CD14-positive monocyte (primary cell): Measurements from ENCODE around the gene KCNMA1. TPM values are rescaled to one million over a fixed set of nuclear protein-coding genes. Genes with fewer than 3 reads are reported as not detected.

Experiments
- DNase-seq, 3 donors: peaks; one replicate each; pipeline ENCODE4 v3.0.0-alpha.2; 2011 to 2022
- H2AFZ ChIP-seq: 2 replicates; pipeline ENCODE4 v1.6.0; 2012; ENCODE audit warnings: mild to moderate bottlenecking, low read depth, low read length, inconsistent platforms; ENCODE audit not compliant: insufficient read depth, poor library complexity, severe bottlenecking
- H3K27ac ChIP-seq, 2 donors: 1 replicate in 1 of 2; 2 replicates in 1 of 2; pipeline ENCODE4 v1.5.1; 2012 to 2013; ENCODE audit warnings: low read length in 2 of 2, control low read depth in 1 of 2, inconsistent platforms in 1 of 2, low read depth in 1 of 2, mild to moderate bottlenecking in 1 of 2
- H3K27me3 ChIP-seq, 2 donors: one replicate each; pipeline versions ENCODE4 v1.6.0 to v1.6.1; 2011 to 2013; ENCODE audit warnings: low read length in 2 of 2; ENCODE audit not compliant: control insufficient read depth in 2 of 2, insufficient read depth in 2 of 2
- H3K36me3 ChIP-seq, 2 donors: replicated peaks in 1 of 2; 1 replicate in 1 of 2; 2 replicates in 1 of 2; pipeline versions ENCODE4 v1.5.1 to v1.6.1; 2012 to 2013; ENCODE audit warnings: low read length in 2 of 2, control low read depth in 1 of 2, inconsistent platforms in 1 of 2, mild to moderate bottlenecking in 1 of 2; ENCODE audit not compliant: insufficient read depth in 2 of 2, control insufficient read depth in 1 of 2
- H3K4me1 ChIP-seq, 2 donors: 1 replicate in 1 of 2; 2 replicates in 1 of 2; pipeline versions ENCODE4 v1.5.1 to v1.6.1; 2012 to 2013; ENCODE audit warnings: low read length in 2 of 2, control low read depth in 1 of 2, inconsistent platforms in 1 of 2, mild to moderate bottlenecking in 1 of 2, moderate library complexity in 1 of 2; ENCODE audit not compliant: insufficient read depth in 2 of 2, control insufficient read depth in 1 of 2
- H3K4me2 ChIP-seq: replicated peaks from 2 replicates; pipeline ENCODE3; 2012; ENCODE audit warnings: low read length, moderate library complexity, mild to moderate bottlenecking; ENCODE audit not compliant: poor library complexity, severe bottlenecking; ENCODE audit errors: extremely low read depth
- H3K4me3 ChIP-seq, 3 experiments: fragments of 200-600 bp in 1 of 3; sonication (generic) in 1 of 3; replicated peaks in 1 of 3; 1 replicate in 2 of 3; 2 replicates in 1 of 3; pipeline ENCODE4 v1.5.1; 2011 to 2013; ENCODE audit warnings: low read length in 3 of 3, mild to moderate bottlenecking in 3 of 3, control low read depth in 2 of 3, low read depth in 2 of 3, inconsistent platforms in 1 of 3, moderate library complexity in 1 of 3
- H3K79me2 ChIP-seq: 2 replicates; pipeline ENCODE4 v1.6.0; 2012; ENCODE audit warnings: mild to moderate bottlenecking, control low read depth, inconsistent platforms, low read length, moderate library complexity; ENCODE audit not compliant: insufficient read depth
- H3K9ac ChIP-seq: 2 replicates; pipeline ENCODE4 v1.6.0; 2017; ENCODE audit warnings: low read length, mild to moderate bottlenecking; ENCODE audit not compliant: insufficient read depth, poor library complexity, severe bottlenecking
- H3K9me3 ChIP-seq, 2 donors: replicated peaks in 1 of 2; 1 replicate in 1 of 2; 2 replicates in 1 of 2; pipeline versions ENCODE4 v1.5.1 to v1.6.1; 2012 to 2013; ENCODE audit warnings: low read length in 2 of 2, control low read depth in 1 of 2; ENCODE audit not compliant: control insufficient read depth in 1 of 2, insufficient read depth in 1 of 2
- H4K20me1 ChIP-seq: 2 replicates; pipeline ENCODE4 v1.6.0; 2012; ENCODE audit warnings: mild to moderate bottlenecking, low read length, control low read depth, moderate library complexity; ENCODE audit not compliant: insufficient read depth
- H3K27ac Mint-ChIP-seq, 7 donors: one replicate each; pipeline ENCODE4 v1.8.0; 2020; ENCODE audit warnings: mild to moderate bottlenecking in 7 of 7, mixed read lengths in 7 of 7, moderate library complexity in 6 of 7, inconsistent platforms in 2 of 7
- H3K27me3 Mint-ChIP-seq, 3 donors: one replicate each; pipeline ENCODE4 v1.8.0; 2021 to 2022; ENCODE audit warnings: low read depth in 3 of 3, mild to moderate bottlenecking in 3 of 3, mixed read lengths in 3 of 3, moderate library complexity in 3 of 3, inconsistent platforms in 1 of 3
- H3K36me3 Mint-ChIP-seq, 2 donors: one replicate each; pipeline ENCODE4 v1.8.0; 2020; ENCODE audit warnings: mixed read lengths in 2 of 2, inconsistent platforms in 1 of 2, mild to moderate bottlenecking in 1 of 2
- H3K4me1 Mint-ChIP-seq: one replicate; pipeline ENCODE4 v1.8.0; 2020; ENCODE audit warnings: mild to moderate bottlenecking, mixed read lengths
- H3K4me3 Mint-ChIP-seq, 2 donors: one replicate each; pipeline ENCODE4 v1.8.0; 2020; ENCODE audit warnings: mild to moderate bottlenecking in 2 of 2, mixed read lengths in 2 of 2, moderate library complexity in 1 of 2
- H3K9me3 Mint-ChIP-seq, 7 donors: one replicate each; pipeline ENCODE4 v1.8.0; 2020 to 2022; ENCODE audit warnings: mixed read lengths in 7 of 7, mild to moderate bottlenecking in 6 of 7, moderate library complexity in 6 of 7, inconsistent platforms in 2 of 7
- WGBS: methylation state at CpG from one replicate; pipeline ENCODE4 v1.1.5; 2013; ENCODE audit warnings: missing lambda C conversion rate; ENCODE audit not compliant: insufficient coverage; 5-methylcytosine and 5-hydroxymethylcytosine counted together
- intact Hi-C, 2 donors: fragments of 100-400 bp; cut with micrococcal nuclease; formaldehyde crosslinking; loops; one replicate each; pipeline versions ENCODE4 v1.15.0 to v1.15.1; 2023
- polyA plus RNA-seq, 3 donors: library from polyadenylated mRNA; depleted of rRNA in 1 of 3; unstranded in 2 of 3; stranded (reverse) in 1 of 3; fragments of 300-500 nt in 2 of 3; fragments of >200 nt in 1 of 3; fragmentation: Illumina TruSeq in 2 of 3; gene quantifications; 1 replicate in 2 of 3; 2 replicates in 1 of 3; pipeline ENCODE4 v1.2.3, GENCODE V29; 2012 to 2021
- TF ChIP-seq, protein P1 (sequence below): fragments of 200-600 bp; IDR thresholded peaks from one replicate; pipeline ENCODE4 v1.8.0; 2022; ENCODE audit warnings: antibody characterized with exemption, mild to moderate bottlenecking

Gene KCNMA1
- polyA plus RNA-seq, 3 donors: 0.11 to 1.0 TPM; not detected in 1

DNA sequence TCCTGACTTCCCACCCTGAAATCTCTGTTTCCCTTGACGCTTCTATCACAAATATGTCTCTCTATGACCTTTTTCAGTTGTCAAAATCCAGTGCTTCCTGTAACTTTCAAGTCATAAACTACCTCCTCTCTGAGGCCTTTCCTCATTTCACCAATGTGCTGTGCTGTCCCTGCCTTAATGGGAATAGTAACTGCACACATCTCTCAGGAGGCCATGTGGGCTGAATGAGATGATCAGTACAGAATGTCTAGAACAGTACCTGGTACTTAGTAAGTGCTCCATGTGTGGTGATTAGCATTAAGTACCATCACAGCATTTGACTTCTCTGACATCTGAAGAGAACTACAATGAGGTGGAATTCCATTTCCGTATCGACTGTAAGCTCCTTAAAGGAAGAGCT, 588.5 kb downstream of the KCNMA1 start:
- 100% methylated on average over 1 of the region's 3 CpGs for WGBS
- Histone ChIP-seq H3K9me3 (no peaks in the 10 kb centered on the region), H3K9ac (no peak overlapping the region), H3K4me2 (no peak overlapping the region), H2AFZ (no peak overlapping the region), H3K27me3 (no peaks in the 10 kb centered on the region), H3K79me2 (no peaks in the 10 kb centered on the region), H3K27ac (no peak overlapping the region), H3K4me3 (no peak overlapping the region), H4K20me1 (no peaks in the 10 kb centered on the region), H3K4me1 (no peaks in the 10 kb centered on the region), H3K36me3 (no peaks in the 10 kb centered on the region)
- Mint-ChIP-seq H3K27me3 (peaks cover 2 to 11% (median 6%) of the 10 kb centered on the region in 3 donors), H3K4me1 (no peaks in the 10 kb centered on the region), H3K27ac (no peak overlapping the region), H3K9me3 (peaks cover 0 to 2% (median 0%) of the 10 kb centered on the region in 7 donors), H3K36me3 (no peaks in the 10 kb centered on the region), H3K4me3 (no peak overlapping the region)
- DNase-seq: no peak
- intact Hi-C loops: no loop called here
- TF ChIP-seq, protein P1, sequence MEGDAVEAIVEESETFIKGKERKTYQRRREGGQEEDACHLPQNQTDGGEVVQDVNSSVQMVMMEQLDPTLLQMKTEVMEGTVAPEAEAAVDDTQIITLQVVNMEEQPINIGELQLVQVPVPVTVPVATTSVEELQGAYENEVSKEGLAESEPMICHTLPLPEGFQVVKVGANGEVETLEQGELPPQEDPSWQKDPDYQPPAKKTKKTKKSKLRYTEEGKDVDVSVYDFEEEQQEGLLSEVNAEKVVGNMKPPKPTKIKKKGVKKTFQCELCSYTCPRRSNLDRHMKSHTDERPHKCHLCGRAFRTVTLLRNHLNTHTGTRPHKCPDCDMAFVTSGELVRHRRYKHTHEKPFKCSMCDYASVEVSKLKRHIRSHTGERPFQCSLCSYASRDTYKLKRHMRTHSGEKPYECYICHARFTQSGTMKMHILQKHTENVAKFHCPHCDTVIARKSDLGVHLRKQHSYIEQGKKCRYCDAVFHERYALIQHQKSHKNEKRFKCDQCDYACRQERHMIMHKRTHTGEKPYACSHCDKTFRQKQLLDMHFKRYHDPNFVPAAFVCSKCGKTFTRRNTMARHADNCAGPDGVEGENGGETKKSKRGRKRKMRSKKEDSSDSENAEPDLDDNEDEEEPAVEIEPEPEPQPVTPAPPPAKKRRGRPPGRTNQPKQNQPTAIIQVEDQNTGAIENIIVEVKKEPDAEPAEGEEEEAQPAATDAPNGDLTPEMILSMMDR: no peak

DNA sequence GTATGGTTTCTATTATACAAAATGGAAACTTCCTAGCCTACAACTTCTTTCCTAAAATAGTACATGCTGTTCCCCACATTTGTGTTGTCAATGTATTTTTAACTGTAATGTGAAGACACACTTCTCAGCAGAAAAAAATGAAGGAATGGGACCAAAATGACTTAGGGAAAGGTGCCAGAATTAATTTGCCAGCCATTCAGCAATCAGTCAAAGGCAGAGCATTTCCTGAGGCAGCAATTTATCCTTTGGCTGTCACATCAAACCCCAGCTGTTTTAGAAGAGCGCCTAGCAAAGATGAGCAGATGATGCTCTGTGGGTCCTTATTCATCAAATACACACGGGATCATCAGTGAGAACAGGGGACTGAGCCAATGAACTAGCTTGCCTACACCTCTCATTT, 592.5 kb downstream of the KCNMA1 start:
- H3K4me3 Mint-ChIP-seq: no peak overlapping the region
- H2AFZ ChIP-seq: no peak overlapping the region
- H3K4me2 ChIP-seq: no peak overlapping the region
- no peaks in the 10 kb centered on the region for H3K27me3 ChIP-seq
- H3K9ac ChIP-seq: no peak overlapping the region
- H3K9me3 ChIP-seq: no peaks in the 10 kb centered on the region
- intact Hi-C loops: no loop called here
- H3K27ac ChIP-seq: no peak overlapping the region
- H3K79me2 ChIP-seq: no peaks in the 10 kb centered on the region
- no peak overlapping the region for H3K4me3 ChIP-seq
- H3K27me3 Mint-ChIP-seq: peaks cover 2 to 11% (median 2%) of the 10 kb centered on the region in 3 donors
- 81% methylated on average over 2 of the region's 2 CpGs for WGBS
- H3K27ac Mint-ChIP-seq: no peak overlapping the region
- TF ChIP-seq, protein P1: no peak
- H3K4me1 ChIP-seq: peaks cover 7 to 8% of the 10 kb centered on the region in 2 donors
- H3K4me1 Mint-ChIP-seq: peaks cover 10% of the 10 kb centered on the region
- DNase-seq: no peak
- no peaks in the 10 kb centered on the region for H3K36me3 Mint-ChIP-seq
- no peaks in the 10 kb centered on the region for H3K9me3 Mint-ChIP-seq
- H4K20me1 ChIP-seq: no peaks in the 10 kb centered on the region
- no peaks in the 10 kb centered on the region for H3K36me3 ChIP-seq
